ENCODE results near the gene SCART1.
"Not testable (repeated sequence)": the region's sequence is repeated elsewhere in the genome, so short reads cannot be mapped to it uniquely, and the experiment has no call there.

Gene SCART1

DNA sequence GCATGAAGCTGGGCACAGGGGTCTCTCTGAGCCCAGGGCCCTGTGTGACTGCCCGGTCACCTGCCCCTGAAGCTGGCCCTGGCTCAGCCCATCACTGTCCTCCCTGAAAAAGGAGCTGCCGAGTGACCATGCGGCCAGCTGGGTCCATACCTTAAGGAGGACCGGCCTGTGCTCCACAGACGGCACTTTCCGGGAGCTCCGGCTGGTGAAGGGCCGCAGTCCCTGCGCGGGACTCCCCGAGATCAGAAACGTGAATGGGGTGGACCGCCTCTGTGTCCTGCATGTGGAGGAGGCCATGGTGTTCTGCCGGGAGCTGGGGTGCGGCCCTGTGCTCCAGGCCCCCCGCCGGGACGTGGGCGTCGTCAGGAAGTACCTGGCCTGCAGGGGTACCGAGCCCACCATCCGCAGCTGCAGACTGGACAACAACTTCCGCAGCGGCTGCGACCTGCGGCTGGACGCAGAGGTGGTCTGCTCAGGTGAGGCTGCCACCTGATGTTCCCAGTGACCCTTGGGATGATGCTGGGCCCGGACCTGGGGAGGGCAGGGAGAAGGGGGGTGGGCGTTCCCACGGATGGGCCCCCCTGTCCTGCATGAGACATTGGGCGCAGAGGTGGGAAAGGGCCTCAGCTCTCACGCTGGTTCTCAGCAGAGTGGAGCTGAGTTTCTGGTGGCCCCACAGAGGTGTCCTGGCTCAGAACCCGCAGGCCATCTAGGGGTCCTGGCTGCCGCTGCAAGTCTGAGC is 3.5 kb downstream of the SCART1 start:
- DNase-seq: no peak

GRCh38 chr10:133458021-133458709 is 4.4 kb downstream of the SCART1 start:
- DNase-seq: no peak

- DNase-seq: no peak
Measured at GRCh38 chr10:133458710-133459453, 5.1 kb downstream of the SCART1 start.

DNA sequence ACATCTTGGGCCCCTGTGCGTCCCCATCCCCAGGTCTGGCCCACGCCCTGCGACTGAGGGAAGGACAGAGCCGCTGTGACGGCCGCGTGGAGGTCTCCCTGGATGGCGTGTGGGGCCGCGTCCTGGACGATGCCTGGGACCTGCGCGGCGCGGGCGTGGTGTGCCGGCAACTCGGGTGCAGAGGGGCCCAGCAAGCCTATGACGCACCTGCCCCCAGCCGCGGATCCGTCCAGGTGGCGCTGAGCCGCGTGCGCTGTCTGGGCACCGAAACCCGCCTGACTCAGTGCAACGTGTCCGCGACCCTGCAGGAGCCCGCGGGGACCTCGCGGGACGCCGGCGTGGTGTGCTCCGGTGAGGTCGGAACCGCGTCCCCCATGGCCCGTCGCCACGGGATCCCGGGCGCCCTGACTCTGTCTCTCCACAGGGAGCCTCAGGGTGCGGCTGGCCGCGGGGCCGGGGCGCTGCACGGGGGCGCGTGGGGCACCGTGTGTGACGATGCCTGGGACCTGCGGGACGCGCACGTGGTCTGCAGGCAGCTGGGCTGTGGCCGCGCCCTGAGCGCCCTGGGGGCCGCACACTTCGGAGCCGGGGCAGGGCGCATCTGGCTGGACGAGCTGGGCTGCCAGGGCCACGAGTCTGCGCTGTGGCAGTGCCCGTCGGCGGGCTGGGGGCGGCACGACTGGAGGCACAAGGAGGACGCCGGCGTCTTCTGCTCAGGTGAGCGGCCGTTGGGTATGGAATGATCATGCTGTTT is 5.9 kb downstream of the SCART1 start:
- DNase-seq: no peak

DNA sequence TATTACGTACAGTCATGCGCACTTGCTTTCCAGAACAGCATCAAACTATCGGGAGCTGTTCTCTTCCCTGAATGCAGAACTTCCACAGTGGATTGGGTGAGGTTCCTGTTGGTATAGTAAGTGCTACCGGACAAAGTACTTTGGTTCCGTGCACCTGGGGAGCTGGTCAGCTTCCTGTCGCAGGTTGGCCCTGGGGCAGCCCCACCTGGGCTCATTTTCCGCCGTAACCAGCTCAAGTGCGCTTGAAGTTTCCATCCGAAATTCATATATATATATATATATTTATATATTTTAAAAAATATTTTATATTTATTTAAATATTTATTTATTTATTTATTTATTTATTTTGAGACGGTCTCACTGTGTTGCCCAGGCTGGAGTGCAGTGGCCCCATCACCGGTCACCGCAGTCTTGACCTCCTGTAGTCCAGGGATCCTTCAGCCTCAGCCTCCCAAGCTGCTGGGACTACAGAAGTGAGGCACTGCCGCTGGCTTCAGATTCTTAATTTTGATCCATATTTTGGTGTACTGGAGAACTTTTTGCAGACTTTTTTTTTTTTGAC is 6.5 kb downstream of the SCART1 start:
- DNase-seq: no peak

- DNase-seq: no peak
Measured at GRCh38 chr10:133461027-133461426, 7.3 kb downstream of the SCART1 start.

- no peak for DNase-seq
Measured at GRCh38 chr10:133461841-133462240, 8.1 kb downstream of the SCART1 start.

- no peak for DNase-seq
Measured at GRCh38 chr10:133462512-133463305, 9.0 kb downstream of the SCART1 start.

GRCh38 chr10:133464582-133465031 is 10.9 kb downstream of the SCART1 start:
- no peak for DNase-seq

DNA sequence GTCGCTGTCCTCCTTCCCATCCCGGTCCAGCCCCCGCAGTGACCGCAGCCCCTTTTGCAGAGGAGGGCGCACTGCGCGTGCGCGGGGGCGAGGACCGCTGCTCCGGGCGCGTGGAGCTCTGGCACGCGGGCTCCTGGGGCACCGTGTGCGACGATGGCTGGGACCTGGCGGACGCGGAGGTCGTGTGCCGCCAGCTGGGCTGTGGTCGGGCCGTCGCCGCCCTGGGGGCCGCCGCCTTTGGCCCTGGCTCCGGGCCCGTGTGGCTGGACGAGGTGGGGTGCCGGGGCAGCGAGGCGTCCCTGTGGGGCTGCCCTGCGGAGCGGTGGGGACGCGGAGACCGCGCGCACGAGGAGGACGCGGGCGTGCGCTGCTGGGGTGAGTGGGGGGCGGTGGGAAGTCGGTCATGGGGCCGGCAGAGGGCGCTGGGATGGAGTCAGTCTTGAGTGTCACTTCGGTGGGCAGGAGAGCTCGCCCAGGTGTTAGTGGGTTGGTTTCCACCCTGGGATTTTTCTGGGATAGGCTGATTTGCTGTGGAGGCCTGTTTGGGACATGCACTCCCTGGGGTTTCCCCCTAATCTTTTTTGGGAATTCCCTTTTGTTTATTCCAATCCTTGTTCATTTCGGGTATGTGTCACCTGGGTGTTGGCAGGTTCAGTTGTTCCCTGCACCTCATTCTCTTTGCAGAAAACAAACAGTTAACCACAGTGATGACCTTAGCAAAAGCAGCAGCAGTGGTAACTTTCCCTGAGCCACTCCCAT is 11.6 kb downstream of the SCART1 start:
- DNase-seq: no peak

- DNase-seq: no peak
Measured at GRCh38 chr10:133465950-133466474, 12.3 kb downstream of the SCART1 start.

DNA sequence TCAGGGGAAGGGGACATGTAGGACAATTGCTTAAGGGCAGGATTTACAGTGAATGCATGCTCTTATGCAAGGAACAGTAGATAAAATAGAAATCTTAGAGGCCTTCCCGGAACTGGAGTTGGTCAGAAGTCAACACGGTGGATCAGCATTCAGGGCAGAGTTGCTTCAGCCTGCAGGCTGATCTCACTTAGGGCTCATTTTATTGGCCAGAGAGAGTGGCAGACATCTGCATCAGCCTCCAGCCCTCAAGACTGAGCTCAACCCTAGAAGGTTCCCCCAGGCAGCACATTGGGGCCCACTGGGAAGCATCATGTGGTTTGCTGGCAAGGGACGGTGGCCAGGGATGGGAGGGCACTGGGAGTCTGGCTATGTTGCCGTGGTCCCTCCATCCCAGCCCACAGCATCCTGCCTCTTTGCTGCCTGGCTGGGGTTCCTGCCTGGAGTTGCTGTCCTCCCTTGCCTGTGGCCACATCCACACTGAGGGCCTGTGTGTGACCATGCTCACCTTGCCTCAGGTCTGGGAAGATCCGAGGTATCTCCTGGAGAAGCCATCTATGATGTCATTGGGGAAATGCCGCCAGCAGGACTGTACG is 13.0 kb downstream of the SCART1 start:
- DNase-seq: no peak

DNA sequence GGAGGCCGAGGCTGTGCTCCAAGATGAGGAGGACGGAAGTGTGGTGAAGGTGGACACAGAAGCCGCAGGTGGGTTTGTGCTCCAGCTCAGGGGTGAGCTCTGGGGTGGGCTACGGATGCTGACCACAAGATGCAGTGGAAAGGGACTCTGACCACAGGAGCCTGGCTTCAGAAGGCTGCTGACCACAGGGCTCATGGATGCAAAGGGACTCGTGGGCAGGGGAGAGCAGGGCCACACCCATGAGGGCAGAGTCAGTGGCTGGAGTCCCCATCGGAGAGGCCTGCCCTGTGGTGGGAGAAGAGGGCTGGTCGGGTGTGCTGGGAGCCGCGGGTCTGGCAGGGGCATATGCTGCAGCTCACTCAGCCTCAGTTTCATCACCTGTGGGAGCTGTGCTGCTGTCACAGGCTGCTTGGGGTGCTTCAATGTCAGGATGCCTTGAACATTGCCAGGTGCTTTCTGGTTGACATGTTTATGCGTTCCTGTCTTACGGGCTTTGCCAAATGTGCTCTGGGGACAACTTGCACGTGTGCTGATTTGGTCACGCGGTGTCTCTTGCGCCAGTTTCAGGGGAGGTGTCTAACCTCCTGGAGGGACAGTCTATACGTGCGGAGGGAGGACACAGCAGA is 13.7 kb downstream of the SCART1 start:
- DNase-seq: no peak

- not testable (repeated sequence) for DNase-seq
Measured at GRCh38 chr10:133469205-133469604, 15.5 kb downstream of the SCART1 start.

GRCh38 chr10:133471300-133472109 is 17.8 kb downstream of the SCART1 start:
- DNase-seq: no peak

- DNase-seq: no peak
Measured at GRCh38 chr10:133473270-133473669, 19.5 kb downstream of the SCART1 start.

- no peak for DNase-seq
Measured at GRCh38 chr10:133474027-133474426, 20.3 kb downstream of the SCART1 start.

- DNase-seq: no peak
Measured at GRCh38 chr10:133474665-133475424, 21.1 kb downstream of the SCART1 start.

All from stimulated activated CD4-positive, alpha-beta T cell treated with anti-CD3 and anti-CD28 coated beads, Interleukin-2, amount 100 ng/mL, for 48 hours (primary cell).